Stimulated activated CD4-positive, alpha-beta T cell treated with anti-CD3 and anti-CD28 coated beads, Interleukin-1b, Interleukin-23, amount 100 ng/mL, for 48 hours (primary cell): ENCODE measurements around the gene ATG5.

Source experiments
- DNase-seq: peaks from one replicate; pipeline ENCODE4 v3.0.0-alpha.2; 2020

The ATG5 gene

GRCh38 chr6:106216527-106216926, 109.0 kb downstream of the ATG5 start:
- no peak for DNase-seq

- no peak for DNase-seq
Measured at GRCh38 chr6:106215608-106216007, 110.0 kb downstream of the ATG5 start.

GRCh38 chr6:106214531-106214930, 111.0 kb downstream of the ATG5 start:
- DNase-seq = no peak

- DNase-seq = no peak
Measured at GRCh38 chr6:106213660-106214289, 111.8 kb downstream of the ATG5 start.

- DNase-seq = no peak
Measured at GRCh38 chr6:106212576-106212975, 113.0 kb downstream of the ATG5 start.

- no peak for DNase-seq
Measured at GRCh38 chr6:106206905-106207304, 118.7 kb downstream of the ATG5 start.

GRCh38 chr6:106204961-106205360, 120.6 kb downstream of the ATG5 start:
- DNase-seq = no peak

GRCh38 chr6:106199998-106200397, 125.6 kb downstream of the ATG5 start:
- DNase-seq = no peak

GRCh38 chr6:106199331-106199730, 126.2 kb downstream of the ATG5 start:
- no peak for DNase-seq

- DNase-seq = no peak
Measured at GRCh38 chr6:106197441-106197840, 128.1 kb downstream of the ATG5 start.

GRCh38 chr6:106194949-106195921, 130.3 kb downstream of the ATG5 start:
- no peak for DNase-seq

GRCh38 chr6:106192824-106193223, 132.7 kb downstream of the ATG5 start:
- DNase-seq = no peak

- DNase-seq = no peak
Measured at GRCh38 chr6:106188104-106188794, 137.3 kb downstream of the ATG5 start.

- no peak for DNase-seq
Measured at GRCh38 chr6:106187424-106187982, 138.1 kb downstream of the ATG5 start.

- no peak for DNase-seq
Measured at GRCh38 chr6:106186714-106187113, 138.8 kb downstream of the ATG5 start.

- DNase-seq = no peak
Measured at GRCh38 chr6:106186172-106186571, 139.4 kb downstream of the ATG5 start.

- no peak for DNase-seq
Measured at GRCh38 chr6:106185615-106186014, 139.9 kb downstream of the ATG5 start.

GRCh38 chr6:106184629-106185028, 140.9 kb downstream of the ATG5 start:
- no peak for DNase-seq

- DNase-seq = no peak
Measured at GRCh38 chr6:106183430-106183829, 142.1 kb downstream of the ATG5 start.

GRCh38 chr6:106182455-106182854, 143.1 kb downstream of the ATG5 start:
- DNase-seq = no peak

- no peak for DNase-seq
Measured at GRCh38 chr6:106181664-106182418, 143.7 kb downstream of the ATG5 start.

- DNase-seq = no peak
Measured at GRCh38 chr6:106180208-106180607, 145.4 kb downstream of the ATG5 start.
